AG10803 (cell line): ENCODE results near the gene RAD23A.

Experiments
- DNase-seq: peaks from one replicate; pipeline ENCODE4 v3.0.0; 2010; ENCODE audit warnings: low read depth
- H3K4me3 ChIP-seq: 2 replicates; pipeline ENCODE4 v1.5.1; 2011; ENCODE audit warnings: mild to moderate bottlenecking, low read length, control low read depth
- CTCF ChIP-seq: conservative IDR thresholded peaks from 2 replicates; pipeline ENCODE4 v1.5.1; 2011; ENCODE audit warnings: mild to moderate bottlenecking, low read length, control low read depth, inconsistent platforms

RAD23A gene

GRCh38 chr19:12932392-12933286 is 13.0 kb upstream of the RAD23A start:
- no peak for DNase-seq
- peak overlapping the region; percentile 96 for H3K4me3 ChIP-seq
- TF ChIP-seq CTCF: no peak

GRCh38 chr19:12933287-12934072 is 12.2 kb upstream of the RAD23A start, which contains the start of gene FARSA:
FARSA (minus strand) TSS chr19:12933711; CDS start chr19:12933696, 15 bp downstream.
- TF ChIP-seq CTCF: no peak

GRCh38 chr19:12935071-12935470 is 10.6 kb upstream of the RAD23A start:
- no peak for DNase-seq
- TF ChIP-seq CTCF: no peak

More at GRCh38 chr19:12933287-12934072, 12.2 kb upstream of the RAD23A start, which contains the start of gene FARSA:
- DNase-seq: peak; percentile 87
- H3K4me3 ChIP-seq: peak within 1 kb of the TSS; percentile 96

GRCh38 chr19:12936582-12936981 is 9.1 kb upstream of the RAD23A start:
- no peak overlapping the region for H3K4me3 ChIP-seq
- no peak for DNase-seq

More at GRCh38 chr19:12935071-12935470, 10.6 kb upstream of the RAD23A start:
- no peak overlapping the region for H3K4me3 ChIP-seq

GRCh38 chr19:12937093-12937926 is 8.4 kb upstream of the RAD23A start:
- no peak for DNase-seq
- peak overlapping the region; percentile 77 for H3K4me3 ChIP-seq
- TF ChIP-seq CTCF: no peak

More at GRCh38 chr19:12936582-12936981, 9.1 kb upstream of the RAD23A start:
- no peak for TF ChIP-seq CTCF

- DNase-seq: peak; percentile 99
- TF ChIP-seq CTCF: no peak
- H3K4me3 ChIP-seq: peak within 1 kb of the TSS; percentile 96
Observed at GRCh38 chr19:12937927-12938778, 7.5 kb upstream of the RAD23A start, which contains the start of gene CALR. CALR (plus strand) TSS chr19:12938609; CDS start chr19:12938680, 71 bp downstream.
